Endothelial cell of umbilical vein (primary cell): Measurements from ENCODE around the gene SPRY1. TPM values are rescaled to one million over a fixed set of nuclear protein-coding genes. Genes with fewer than 3 reads are reported as not detected.

Experiments
- BruUV-seq: library from RNA; stranded (reverse); fragments of 400-500 nt; replicated peaks from 2 replicates; lab custom pipeline; 2021; lab: Mats Ljungman, UMichigan
- CTCF ChIA-PET: fragments of 300-600, 350-600 bp; sonication (Branson Sonifier 250); formaldehyde crosslinking; loops from one replicate; lab custom pipeline; 2021; ENCODE audit warnings: antibody characterized with exemption, inconsistent platforms; lab: Charles Lee
- POLR2A ChIA-PET: fragments of 300-600, 350-600 bp; sonication (Branson Sonifier 250); formaldehyde crosslinking; loops from one replicate; lab custom pipeline; 2021; ENCODE audit warnings: antibody characterized with exemption, inconsistent platforms; lab: Charles Lee
- DNase-seq: peaks from one replicate; pipeline ENCODE4 v3.0.0-alpha.2; 2011; ENCODE audit warnings: low read depth, low spot score
- FAIRE-seq: peaks from 2 replicates; lab custom pipeline; 2011; peaks lifted over from hg19 to GRCh38; lab: Jason Lieb, UNC
- H2AFZ ChIP-seq: 2 replicates; pipeline ENCODE4 v1.6.0; 2012; ENCODE audit warnings: low read depth, low read length, control low read depth, inconsistent platforms
- H3K27ac ChIP-seq: 2 replicates; pipeline ENCODE4 v1.5.1; 2011; ENCODE audit warnings: low read depth, mild to moderate bottlenecking, control low read depth, low read length, moderate library complexity; ENCODE audit not compliant: insufficient read depth
- H3K27me3 ChIP-seq, 2 experiments: 2 replicates each; pipeline versions ENCODE4 v1.6.0 to v1.6.1; 2011; ENCODE audit warnings: low read length in 2 of 2, mixed read lengths in 1 of 2; ENCODE audit not compliant: control insufficient read depth in 2 of 2, insufficient read depth in 2 of 2
- H3K36me3 ChIP-seq, 2 experiments: 2 replicates in 1 of 2; 3 replicates in 1 of 2; pipeline ENCODE4 v1.5.1; 2011; ENCODE audit warnings: low read length in 2 of 2, mild to moderate bottlenecking in 1 of 2, moderate library complexity in 1 of 2; ENCODE audit not compliant: control insufficient read depth in 2 of 2, insufficient read depth in 2 of 2; ENCODE audit errors: extremely low read depth in 1 of 2
- H3K4me1 ChIP-seq: 3 replicates; pipeline ENCODE4 v1.5.1; 2011; ENCODE audit warnings: mild to moderate bottlenecking, low read length; ENCODE audit not compliant: control insufficient read depth, insufficient read depth; ENCODE audit errors: extremely low read depth
- H3K4me2 ChIP-seq: 2 replicates; pipeline ENCODE4 v1.6.1; 2011; ENCODE audit warnings: low read length, control low read depth, mixed read lengths; ENCODE audit not compliant: insufficient read depth
- H3K4me3 ChIP-seq, 3 experiments: fragments of 200-600 bp in 1 of 3; sonication (generic), shearing (Covaris generic) in 1 of 3; replicated peaks in 1 of 3; 2 replicates each; pipeline ENCODE4 v1.5.1; 2011 to 2016; ENCODE audit warnings: control low read depth in 3 of 3, low read length in 3 of 3, mild to moderate bottlenecking in 2 of 3, inconsistent platforms in 1 of 3, low read depth in 1 of 3, moderate library complexity in 1 of 3; ENCODE audit not compliant: insufficient read depth in 1 of 3
- H3K79me2 ChIP-seq: 2 replicates; pipeline ENCODE4 v1.6.0; 2012; ENCODE audit warnings: low read length, inconsistent platforms; ENCODE audit not compliant: control insufficient read depth, insufficient read depth
- H3K9ac ChIP-seq: replicated peaks from 2 replicates; pipeline ENCODE3; 2011; ENCODE audit warnings: low read length, control low read depth; ENCODE audit not compliant: insufficient read depth; ENCODE audit errors: extremely low read depth
- H3K9me1 ChIP-seq: replicated peaks from 3 replicates; pipeline ENCODE4 v1.6.0; 2011; ENCODE audit warnings: mild to moderate bottlenecking, low read length; ENCODE audit not compliant: control insufficient read depth, insufficient read depth; ENCODE audit errors: extremely low read depth
- H3K9me3 ChIP-seq: replicated peaks from 2 replicates; pipeline ENCODE4 v1.5.1; 2012; ENCODE audit warnings: low read length, inconsistent platforms; ENCODE audit not compliant: control insufficient read depth, insufficient read depth
- H4K20me1 ChIP-seq: replicated peaks from 2 replicates; pipeline ENCODE3; 2011; ENCODE audit warnings: mild to moderate bottlenecking, low read length; ENCODE audit not compliant: control insufficient read depth, insufficient read depth; ENCODE audit errors: extremely low read depth
- FOS ChIP-seq: IDR thresholded peaks from 2 replicates; pipeline ENCODE4 v1.6.1; 2011; ENCODE audit warnings: mild to moderate bottlenecking, low read length, moderate library complexity, borderline replicate concordance; ENCODE audit not compliant: insufficient read depth
- GATA2 ChIP-seq: IDR thresholded peaks from 2 replicates; pipeline ENCODE4 v1.7.0; 2011; ENCODE audit warnings: low read depth, mild to moderate bottlenecking, moderate library complexity, mixed read lengths, low read length; ENCODE audit not compliant: insufficient read length, insufficient read depth
- JUN ChIP-seq: IDR thresholded peaks from 2 replicates; pipeline ENCODE4 v1.6.1; 2011; ENCODE audit warnings: borderline replicate concordance, low read depth; ENCODE audit not compliant: insufficient read length, insufficient read depth
- POLR2AphosphoS5 ChIP-seq: IDR thresholded peaks from 2 replicates; pipeline ENCODE4 v1.6.1; 2012; ENCODE audit warnings: low read depth, mild to moderate bottlenecking, control low read depth, low read length, moderate library complexity; ENCODE audit not compliant: insufficient read depth
- dilution Hi-C: fragments of 300-500 bp; cut with MboI; formaldehyde crosslinking; loops from one replicate; pipeline ENCODE4 v1.15.0; 2019; ENCODE audit warnings: low sequenced_read_pairs; ENCODE audit not compliant: extremely low pct_ligation_motif_present
- intact Hi-C: fragments of 100-400 bp; cut with micrococcal nuclease; formaldehyde crosslinking; loops from one replicate; pipeline ENCODE4 v1.10.0; 2022
- polyA plus RNA-seq, 4 experiments: library from polyadenylated mRNA; depleted of rRNA in 3 of 4; stranded (reverse) in 3 of 4; unstranded in 1 of 4; fragments of >200 nt; gene quantifications; 2 replicates each; pipeline versions ENCODE4 v1.2.1 to v1.2.3, GENCODE V29; 2011 to 2012; ENCODE audit warnings: missing spikeins in 1 of 4
- total RNA-seq: library from RNA; stranded (reverse); gene quantifications from 2 replicates; pipeline ENCODE4 v1.2.3, GENCODE V29; 2021
- TF ChIP-seq, protein P1 (sequence below): IDR thresholded peaks from 2 replicates; pipeline ENCODE4 v1.6.1; 2011; ENCODE audit not compliant: insufficient read depth, insufficient read length

Gene SPRY1
- total and polyA plus RNA-seq, 2 donors (not counting 3 experiments of a cell fraction or from before 2014, with no cell fraction given), result 14.1 to 43.7 TPM

DNA sequence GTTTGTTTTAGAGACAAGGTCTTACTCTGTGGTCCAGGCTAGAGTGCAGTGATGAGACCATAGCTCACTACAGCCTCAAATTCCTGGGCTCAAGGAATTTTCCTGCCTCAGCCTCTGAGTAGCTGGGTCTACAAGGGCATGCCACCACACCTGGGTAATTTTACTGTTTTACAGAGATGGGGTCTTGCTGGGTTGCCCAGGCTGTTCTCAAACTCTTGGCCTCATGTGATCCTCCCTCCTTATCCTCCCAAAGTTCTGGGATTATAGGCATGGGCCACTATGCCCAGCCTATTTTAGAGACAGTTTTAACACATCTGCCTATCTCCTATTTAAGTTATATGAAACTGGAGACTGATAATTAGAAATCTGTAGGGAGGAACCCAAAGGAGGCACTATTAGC, 53.8 kb downstream of the SPRY1 start:
- intact Hi-C loops (no loop called here), dilution Hi-C loops (no loop called here)
- no TSS peak for BruUV-seq
- no peak overlapping the region for H3K27ac ChIP-seq
- FAIRE-seq (no peak), DNase-seq (no peak)
- H4K20me1 ChIP-seq, result no peaks in the 10 kb centered on the region
- H3K36me3 ChIP-seq, result no peaks in the 10 kb centered on the region
- H3K27me3 ChIP-seq, result no peaks in the 10 kb centered on the region
- no peak overlapping the region for H2AFZ ChIP-seq
- CTCF ChIA-PET, result interaction anchor here (0.7 to 1.2 kb wide), 2 partner anchors 9 to 51 kb away, joined by 3 to 4 read pairs; no protein-coding TSS in a partner anchor
- no peak overlapping the region for H3K4me2 ChIP-seq
- no peaks in the 10 kb centered on the region for H3K9me3 ChIP-seq
- TF ChIP-seq FOS (no peak), JUN (no peak)
- POLR2A ChIA-PET, result no interaction called here
- no peaks in the 10 kb centered on the region for H3K79me2 ChIP-seq
- H3K4me1 ChIP-seq, result peaks cover 21% of the 10 kb centered on the region
- H3K9me1 ChIP-seq, result no peaks in the 10 kb centered on the region
- no peak overlapping the region for H3K4me3 ChIP-seq
- H3K9ac ChIP-seq, result no peak overlapping the region

DNA sequence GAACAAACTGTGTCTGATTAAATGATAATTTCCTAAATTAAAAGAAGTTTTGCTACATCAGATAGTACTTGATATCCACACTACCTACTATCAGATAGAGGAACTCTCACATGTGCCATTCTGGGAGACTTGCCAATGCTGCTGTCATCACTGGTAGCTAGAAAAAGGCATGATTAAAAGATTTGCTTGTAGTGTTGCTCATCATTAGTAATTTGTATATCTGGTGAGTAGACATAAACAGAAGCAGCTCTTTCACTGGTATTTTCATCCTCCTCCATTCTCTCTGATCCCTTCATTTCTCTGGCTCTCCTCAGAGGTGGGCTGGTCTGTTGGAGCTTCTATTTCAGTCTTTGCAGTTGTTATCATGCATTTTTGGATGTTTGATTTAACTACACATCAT, 56.0 kb downstream of the SPRY1 start:
- BruUV-seq, result no TSS peak
- dilution Hi-C loops (no loop called here), intact Hi-C loops (no loop called here)
- no peak overlapping the region for H3K9ac ChIP-seq
- H3K4me1 ChIP-seq, result peaks cover 21% of the 10 kb centered on the region
- no peaks in the 10 kb centered on the region for H3K9me1 ChIP-seq
- no peaks in the 10 kb centered on the region for H3K27me3 ChIP-seq
- TF ChIP-seq, protein P1, sequence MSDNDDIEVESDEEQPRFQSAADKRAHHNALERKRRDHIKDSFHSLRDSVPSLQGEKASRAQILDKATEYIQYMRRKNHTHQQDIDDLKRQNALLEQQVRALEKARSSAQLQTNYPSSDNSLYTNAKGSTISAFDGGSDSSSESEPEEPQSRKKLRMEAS, result no peak
- TF ChIP-seq GATA2 (peak; percentile 43), FOS (peak; percentile 32), POLR2AphosphoS5 (no peak)
- H3K79me2 ChIP-seq, result no peaks in the 10 kb centered on the region
- FAIRE-seq (peak; percentile 24), DNase-seq (peak; percentile 59)
- H3K27ac ChIP-seq, result no peak overlapping the region
- CTCF ChIA-PET, result interaction anchor here (1.1 to 1.4 kb wide), 3 partner anchors 9 to 324 kb away, joined by 3 to 4 read pairs (median 4); no protein-coding TSS in a partner anchor
- H3K36me3 ChIP-seq, result no peaks in the 10 kb centered on the region
- POLR2A ChIA-PET, result no interaction called here
- no peak overlapping the region for H2AFZ ChIP-seq
- no peak overlapping the region for H3K4me2 ChIP-seq
- H3K4me3 ChIP-seq, result no peak overlapping the region
- H4K20me1 ChIP-seq, result no peaks in the 10 kb centered on the region
- H3K9me3 ChIP-seq, result no peaks in the 10 kb centered on the region
